Left lobe of liver (tissue), 2 donors: ENCODE measurements around the gene CEP295NL. TPM values are rescaled to one million over a fixed set of nuclear protein-coding genes. Genes with fewer than 3 reads are reported as not detected.
"Not testable (repeated sequence)": the region's sequence is repeated elsewhere in the genome, so short reads cannot be mapped to it uniquely, and the experiment has no call there.

Source experiments
- ATAC-seq: fragments of 200-7000 bp; cut with Tn5 transposase; one replicate; pipeline ENCODE4 v1.9.1; 2020; ENCODE audit warnings: mild to moderate bottlenecking, moderate library complexity
- DNase-seq: peaks from one replicate; pipeline ENCODE4 v3.0.0-alpha.2; 2020; ENCODE audit warnings: low spot score
- total RNA-seq: library from RNA; stranded (reverse); gene quantifications from one replicate; pipeline ENCODE4 v1.2.1, GENCODE V29; 2021
- donor health status: DM: no; HTN: no; CAD: no; lungs with moderate emphysema.
- donor health status: DM: no; HTN: yes; CAD: no.

CEP295NL gene
- total RNA-seq, 1 donor from 2014 or later: 0.33 TPM

- DNase-seq (no peak), ATAC-seq (peak; percentile 30)
Observed at GRCh38 chr17:78933025-78933958, 30.3 kb upstream of the CEP295NL start.

- DNase-seq (no peak), ATAC-seq (no peak)
Observed at GRCh38 chr17:78929908-78930775, 27.1 kb upstream of the CEP295NL start.

DNA sequence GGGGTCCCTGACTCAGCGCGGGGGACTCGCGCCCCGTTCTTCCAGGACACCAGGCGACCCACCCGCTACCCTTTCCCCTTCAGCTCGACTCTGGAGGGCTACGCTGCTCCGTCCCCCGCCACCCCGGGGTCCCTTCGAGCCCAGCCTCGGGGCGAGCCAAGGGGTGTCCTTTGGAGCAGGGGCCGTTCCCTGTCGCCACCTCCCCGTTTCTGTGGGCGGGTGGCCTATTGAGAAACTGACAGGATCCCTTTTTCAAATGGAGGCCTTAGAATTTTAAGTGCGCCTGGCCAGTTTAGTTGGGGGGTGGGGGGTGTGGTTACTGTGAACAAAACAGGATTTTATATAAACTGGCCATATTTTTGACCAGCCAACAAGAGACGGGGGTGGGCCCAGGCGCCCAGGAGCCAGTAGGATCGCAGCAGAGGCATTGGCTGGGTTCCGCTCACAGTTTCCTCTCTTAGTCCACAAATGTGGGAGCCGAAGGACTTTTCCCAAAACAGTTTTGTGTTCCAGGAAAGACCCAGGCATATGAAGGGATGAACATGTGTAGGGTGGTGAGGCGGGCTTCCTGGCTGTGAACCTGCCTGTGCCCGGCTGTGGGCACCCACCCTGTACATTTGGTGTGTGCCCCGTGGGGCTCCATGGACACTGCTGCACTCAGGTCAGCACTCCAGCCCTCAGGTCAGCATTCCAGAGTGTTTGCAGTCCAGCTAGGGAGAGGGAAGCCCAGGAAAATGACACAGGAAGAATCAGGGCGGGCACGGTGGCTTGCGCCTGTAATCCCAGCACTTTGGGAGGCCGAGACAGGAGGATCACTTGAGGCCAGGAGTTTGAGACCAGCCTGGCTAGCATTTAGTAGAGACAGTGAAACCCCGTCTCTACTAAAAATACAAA, 22.9 kb upstream of the CEP295NL start:
- peak; percentile 67 for ATAC-seq
- no peak for DNase-seq

GRCh38 chr17:78925234-78925633, 22.2 kb upstream of the CEP295NL start, which contains the start of gene TIMP2:
Gene TIMP2, minus strand, starts transcription at chr17:78925387. Its CDS starts 299 bp downstream, at chr17:78925088.
- ATAC-seq: peak; percentile 69
- peak; percentile 79 for DNase-seq

DNA sequence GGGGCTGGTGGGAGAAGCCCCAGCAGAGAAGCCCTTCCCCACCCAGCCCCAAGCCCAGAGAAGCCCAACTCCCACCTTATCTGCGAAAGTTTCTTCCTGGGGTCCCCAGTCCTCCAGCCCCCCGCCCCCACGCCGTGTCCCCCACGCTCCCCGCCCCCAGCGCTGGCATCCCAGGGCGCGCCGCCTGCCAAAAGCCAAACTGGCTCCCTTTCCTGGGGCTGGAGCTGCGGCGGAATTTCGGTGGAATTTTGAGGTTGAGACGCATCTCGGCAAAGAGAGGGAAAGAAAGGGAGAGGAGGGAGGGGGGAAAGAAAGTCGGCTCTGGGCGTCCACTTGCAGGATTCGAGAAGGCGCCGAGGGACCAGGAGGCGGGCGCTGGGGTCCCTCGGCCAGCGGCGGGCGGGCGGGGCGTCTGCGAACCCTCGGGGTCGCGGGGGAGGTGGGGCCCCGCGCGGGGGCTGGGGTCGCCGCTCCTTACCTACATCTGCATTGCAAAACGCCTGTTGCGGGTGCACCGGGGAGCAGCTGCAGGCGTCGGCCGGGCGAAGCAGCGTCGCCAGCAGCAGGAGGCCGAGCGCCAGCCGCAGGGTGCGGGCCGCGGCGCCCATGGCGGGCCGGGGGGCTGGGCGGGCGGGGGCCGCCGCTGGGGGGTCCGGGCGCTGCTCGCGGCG, 21.6 kb upstream of the CEP295NL start:
- no peak for ATAC-seq
- DNase-seq: no peak

DNA sequence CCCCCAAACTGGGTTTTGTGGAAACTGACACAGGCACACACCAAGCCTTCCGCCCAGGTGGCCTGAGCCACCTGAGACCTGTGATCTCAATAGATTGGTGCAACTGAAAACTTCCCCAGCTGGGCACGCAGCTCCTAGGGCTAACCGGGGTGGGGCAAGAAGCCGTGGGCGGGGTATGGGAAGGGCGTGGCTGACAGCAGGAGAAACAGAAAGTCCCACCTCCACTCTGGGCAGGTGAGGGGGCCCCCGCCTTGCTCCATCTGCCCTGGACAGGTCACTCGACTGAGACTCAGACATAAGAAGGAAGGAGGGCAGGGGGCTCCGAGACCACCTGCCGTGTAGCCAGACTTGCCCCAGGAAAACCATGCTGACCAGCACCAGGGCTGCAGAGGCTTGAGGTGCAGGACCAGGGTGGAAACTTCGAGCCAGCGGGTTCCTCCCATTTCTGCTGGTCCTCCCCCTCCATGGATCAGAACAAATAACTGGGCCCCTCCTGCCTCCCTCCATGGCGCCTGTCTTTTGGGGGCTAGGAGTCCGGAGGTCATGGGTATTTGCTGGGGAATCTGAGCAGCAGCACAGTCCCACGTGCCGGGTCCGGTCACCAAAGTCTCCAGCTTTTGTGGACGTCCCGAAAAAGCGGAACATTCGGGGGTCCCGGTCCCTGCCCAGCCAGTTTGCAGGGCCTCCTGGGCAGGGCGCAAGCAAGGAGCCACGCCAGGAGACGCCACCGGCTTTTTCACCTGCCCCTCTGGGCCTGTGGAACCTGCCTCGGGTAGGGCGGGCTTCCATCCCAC, 20.9 kb upstream of the CEP295NL start:
- DNase-seq: no peak
- peak; percentile 17 for ATAC-seq

DNA sequence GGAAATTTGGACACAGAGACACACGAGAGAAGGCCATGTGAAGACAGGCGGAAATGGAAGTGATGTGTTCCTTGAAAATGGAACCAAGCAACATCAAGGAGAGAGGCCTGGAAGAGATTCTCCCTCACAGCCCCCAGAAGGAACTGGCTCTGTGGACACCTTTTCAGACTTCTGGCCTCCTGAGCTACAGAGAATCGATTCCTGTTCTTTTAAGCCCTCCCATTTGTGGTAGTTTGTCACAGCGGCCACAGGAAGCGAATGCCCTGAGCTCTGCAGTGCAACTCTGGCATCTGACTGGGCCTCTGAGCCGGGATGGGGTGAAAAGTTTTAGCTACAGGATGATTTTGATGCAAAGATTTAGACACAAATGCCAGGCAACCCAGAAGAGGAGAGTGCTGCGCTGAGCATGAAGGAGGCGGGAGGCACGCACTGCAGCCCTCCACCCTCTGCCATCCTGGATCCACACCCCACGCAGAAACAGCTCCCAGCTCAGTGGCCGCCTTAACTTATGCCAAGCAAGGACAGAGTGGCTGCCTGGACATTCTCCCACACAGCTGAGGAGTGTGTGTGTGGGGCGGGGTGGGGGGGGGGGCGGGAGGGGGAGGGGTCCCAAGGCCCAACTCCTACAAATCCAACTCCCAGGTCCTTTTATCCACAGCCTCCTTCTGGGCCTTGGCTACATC, 20.0 kb upstream of the CEP295NL start:
- ATAC-seq (no peak), DNase-seq (no peak)

GRCh38 chr17:78921437-78921971, 18.5 kb upstream of the CEP295NL start:
- DNase-seq (no peak), ATAC-seq (no peak)

DNA sequence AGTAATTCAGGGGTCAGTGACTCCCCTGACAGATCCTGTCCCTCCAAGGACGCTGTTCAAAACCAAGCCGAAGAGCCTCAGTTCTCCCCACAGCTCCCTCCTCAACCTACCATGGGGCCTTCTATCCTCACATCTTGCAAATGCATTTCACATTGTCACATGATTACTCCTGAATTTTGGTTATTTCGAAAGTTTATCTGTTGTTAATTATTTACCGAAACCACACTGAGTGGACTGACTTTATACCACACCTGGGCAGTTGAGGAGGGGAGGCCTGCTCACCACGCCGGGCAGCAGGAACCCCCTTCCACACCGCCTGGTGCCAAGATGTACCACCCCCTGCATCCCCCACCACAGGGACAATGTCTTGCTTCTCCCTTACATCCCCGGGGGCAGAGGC, 17.5 kb upstream of the CEP295NL start:
- DNase-seq: no peak
- ATAC-seq: peak; percentile 67

DNA sequence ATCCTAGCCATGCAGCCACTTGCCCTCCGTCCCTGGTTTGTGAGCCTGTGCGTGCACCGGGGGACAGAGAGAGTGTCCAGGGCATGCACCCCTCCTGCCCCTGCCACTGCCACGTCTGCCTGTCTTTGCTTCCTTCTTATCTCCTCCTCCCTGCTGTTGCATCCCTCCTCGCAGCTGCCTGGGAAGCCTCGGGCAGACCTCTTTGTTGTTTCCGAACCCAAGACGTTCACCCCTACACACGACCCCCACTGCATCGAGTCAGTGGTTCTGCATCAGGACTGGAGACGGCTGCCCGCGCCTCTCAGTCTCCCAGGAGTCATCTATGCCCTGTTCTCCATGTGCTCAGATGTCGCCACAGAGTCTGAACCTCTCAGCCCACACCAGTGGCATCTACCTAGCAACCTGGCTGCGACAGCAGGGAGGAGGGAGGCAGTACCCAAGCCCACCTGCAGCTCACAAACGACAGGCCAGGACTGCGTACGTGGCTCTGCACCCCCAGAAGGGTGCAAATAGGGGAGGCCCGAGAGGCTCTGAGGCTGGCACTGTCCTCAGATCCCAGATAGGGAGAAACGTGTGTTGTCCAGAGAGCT, 17.0 kb upstream of the CEP295NL start:
- no peak for DNase-seq
- ATAC-seq: no peak

- ATAC-seq (no peak), DNase-seq (no peak)
Observed at GRCh38 chr17:78918979-78919378, 16.0 kb upstream of the CEP295NL start.

- DNase-seq: no peak
- ATAC-seq: no peak
Observed at GRCh38 chr17:78917451-78918275, 14.7 kb upstream of the CEP295NL start.

DNA sequence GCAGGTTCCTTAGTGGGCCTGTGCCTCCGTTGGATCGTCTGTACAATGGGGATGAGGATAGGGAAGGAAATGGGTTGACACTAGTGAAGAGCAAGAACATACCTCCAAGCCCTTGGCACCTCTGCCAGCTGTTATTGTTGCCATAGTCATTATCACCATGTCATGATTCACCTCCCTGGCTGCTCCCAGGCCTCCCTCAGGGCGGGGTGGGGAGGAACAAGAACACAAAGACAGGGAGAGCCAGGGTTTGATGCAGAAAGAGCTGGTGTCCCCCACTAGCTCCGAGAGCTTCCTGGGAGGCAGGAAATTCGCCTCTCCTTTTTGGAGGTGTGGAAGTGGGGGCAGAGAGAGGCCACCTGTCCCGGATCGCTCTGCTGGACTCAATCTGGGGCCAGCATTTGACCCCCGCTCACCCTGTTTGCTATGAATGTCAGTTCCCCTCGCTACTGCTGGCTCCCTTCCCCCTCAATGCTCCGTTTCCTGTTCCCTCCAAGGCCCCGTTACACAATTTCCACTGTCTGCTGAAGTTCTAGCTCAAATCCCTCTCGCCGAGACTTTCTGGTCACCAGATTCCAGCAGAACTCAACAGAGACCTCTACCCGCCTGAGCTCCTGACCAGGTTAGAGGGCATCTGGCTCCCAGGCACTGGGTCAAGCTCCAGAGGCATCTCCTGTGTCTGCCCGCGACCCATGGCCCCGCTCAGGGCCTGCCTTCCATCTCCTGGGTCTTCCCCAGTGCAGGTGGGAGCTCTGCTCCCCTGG, 13.1 kb upstream of the CEP295NL start:
- ATAC-seq: peak; percentile 50
- DNase-seq: no peak

- DNase-seq (no peak), ATAC-seq (no peak)
Observed at GRCh38 chr17:78913115-78913514, 10.1 kb upstream of the CEP295NL start.

DNA sequence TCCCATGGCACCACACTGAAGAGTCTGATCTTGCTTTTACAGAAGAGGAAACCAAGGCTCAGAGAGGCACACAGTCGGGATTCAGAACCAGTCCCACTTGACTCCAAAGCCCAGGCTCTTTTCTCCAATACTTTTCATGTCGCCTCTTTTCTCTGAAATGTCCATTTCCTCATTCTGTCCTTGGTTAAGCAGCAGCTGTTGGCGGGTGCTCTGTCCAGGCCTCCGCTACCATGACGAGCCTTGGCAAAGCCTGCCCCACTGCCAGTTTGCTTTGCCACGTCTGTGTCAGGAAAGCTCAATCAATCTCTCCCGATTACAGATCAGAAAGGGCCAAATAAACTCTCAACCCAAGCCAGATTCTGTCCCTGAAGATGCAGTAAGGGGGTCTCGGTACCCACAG, 9.1 kb upstream of the CEP295NL start:
- ATAC-seq (no peak), DNase-seq (no peak)

DNA sequence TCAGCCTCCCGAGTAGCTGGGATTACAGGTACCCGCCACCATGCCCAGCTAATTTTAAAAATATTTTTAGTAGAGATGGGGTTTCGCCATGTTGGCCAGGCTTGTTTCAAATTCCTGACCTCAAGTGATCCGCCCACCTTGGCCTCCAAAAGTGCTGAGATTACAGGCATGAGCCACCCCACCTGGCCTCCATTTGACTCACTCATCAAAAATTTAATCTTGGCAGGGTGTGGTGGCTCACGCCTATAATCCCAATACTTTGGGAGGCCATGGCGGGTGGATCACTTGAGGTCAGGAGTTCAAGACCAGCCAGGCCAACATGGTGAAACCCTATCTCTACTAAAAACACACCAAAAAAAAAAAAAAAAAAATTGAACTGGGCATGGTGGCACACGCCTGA, 8.5 kb upstream of the CEP295NL start:
- not testable (repeated sequence) for ATAC-seq, DNase-seq
